ENCODE measurements around the gene ANO4. TPM values are rescaled to one million over a fixed set of nuclear protein-coding genes. Genes with fewer than 3 reads are reported as not detected.
"Not testable (repeated sequence)": the region's sequence is repeated elsewhere in the genome, so short reads cannot be mapped to it uniquely, and the experiment has no call there.

ANO4 gene
- total RNA-seq, 1 donor from 2014 or later: not detected

- intact Hi-C loops (cut with micrococcal nuclease): no loop called here
Observed at GRCh38 chr12:101038289-101038871, 243.8 kb downstream of the ANO4 start.

DNA sequence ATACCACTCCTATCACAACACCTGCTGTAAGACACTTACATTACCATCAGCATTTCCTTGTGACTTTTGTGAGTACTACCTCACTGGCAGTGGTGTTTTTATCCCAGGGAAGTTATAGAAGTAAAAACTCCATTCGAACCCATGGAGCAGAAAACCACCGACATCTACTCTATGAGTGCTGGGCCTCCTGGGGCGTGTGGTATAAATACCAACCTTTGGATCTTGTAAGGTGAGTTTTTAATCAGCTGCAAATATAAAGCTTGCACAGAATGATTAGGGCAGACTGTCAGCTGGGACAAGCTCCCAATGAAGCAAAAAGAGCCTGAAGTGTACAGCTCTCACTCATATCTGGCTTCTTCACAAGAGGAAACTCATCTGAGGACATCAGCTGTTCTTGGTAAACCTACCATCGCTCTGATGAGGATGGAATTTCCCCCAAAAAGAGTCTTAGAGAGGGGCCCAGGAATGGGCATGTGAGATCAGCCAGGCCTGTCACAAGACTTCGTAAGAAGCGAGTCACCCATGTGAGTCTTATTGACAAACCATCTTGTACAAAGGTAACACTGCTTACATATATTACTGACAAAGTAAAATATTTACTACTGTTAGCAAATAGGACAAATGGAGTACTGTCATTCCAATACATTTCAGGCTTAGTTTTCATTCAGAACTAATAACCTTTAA is 245.4 kb downstream of the ANO4 start:
- intact Hi-C loops (cut with micrococcal nuclease): no loop called here

DNA sequence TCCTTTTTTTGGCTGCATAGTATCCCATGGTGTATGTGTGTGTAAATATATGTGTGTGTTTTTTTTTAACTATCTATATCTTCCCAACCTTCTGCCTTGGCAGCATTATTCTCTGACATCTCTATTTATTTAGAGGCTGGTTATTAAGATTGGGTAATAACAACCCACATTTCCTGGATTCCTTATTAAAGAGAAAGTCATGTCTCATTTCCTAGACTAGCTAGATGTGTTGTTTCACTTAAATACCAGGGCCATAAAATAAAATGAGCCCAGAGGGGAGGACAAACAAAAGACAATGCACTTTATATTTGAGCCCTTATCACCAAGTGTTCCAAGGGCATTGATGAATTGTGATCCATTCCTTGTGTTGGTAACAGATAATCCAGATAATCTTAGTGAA is 246.4 kb downstream of the ANO4 start:
- intact Hi-C loops (cut with micrococcal nuclease): no loop called here

GRCh38 chr12:101042211-101042610 is 247.6 kb downstream of the ANO4 start:
- intact Hi-C loops (cut with micrococcal nuclease): no loop called here

DNA sequence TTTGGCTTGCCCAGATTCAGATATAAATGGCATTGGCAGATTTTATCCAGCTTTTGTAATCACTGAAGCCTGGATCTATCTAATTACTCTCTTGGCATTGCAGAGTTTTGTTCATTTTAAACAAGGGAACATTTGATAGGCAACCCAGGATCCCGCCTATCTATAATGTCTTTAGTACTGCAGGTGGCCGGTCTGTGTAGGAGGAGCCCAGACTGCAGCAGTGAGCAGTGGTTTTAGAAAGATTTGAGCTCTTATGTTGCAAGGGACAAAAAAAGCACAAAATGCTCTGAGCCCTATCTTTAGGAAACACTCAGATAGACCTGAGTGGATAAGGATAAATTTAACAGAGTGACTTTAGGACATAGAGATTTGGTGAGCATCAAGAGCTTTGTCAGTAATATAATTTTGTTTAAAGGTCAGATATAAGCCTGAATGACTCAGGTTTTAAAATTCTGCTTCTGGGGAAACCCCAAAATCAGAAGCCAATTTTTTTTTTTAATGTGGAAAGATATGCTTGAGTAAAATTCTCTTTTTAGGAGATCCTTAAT is 250.0 kb downstream of the ANO4 start:
- intact Hi-C loops (cut with micrococcal nuclease): no loop called here

DNA sequence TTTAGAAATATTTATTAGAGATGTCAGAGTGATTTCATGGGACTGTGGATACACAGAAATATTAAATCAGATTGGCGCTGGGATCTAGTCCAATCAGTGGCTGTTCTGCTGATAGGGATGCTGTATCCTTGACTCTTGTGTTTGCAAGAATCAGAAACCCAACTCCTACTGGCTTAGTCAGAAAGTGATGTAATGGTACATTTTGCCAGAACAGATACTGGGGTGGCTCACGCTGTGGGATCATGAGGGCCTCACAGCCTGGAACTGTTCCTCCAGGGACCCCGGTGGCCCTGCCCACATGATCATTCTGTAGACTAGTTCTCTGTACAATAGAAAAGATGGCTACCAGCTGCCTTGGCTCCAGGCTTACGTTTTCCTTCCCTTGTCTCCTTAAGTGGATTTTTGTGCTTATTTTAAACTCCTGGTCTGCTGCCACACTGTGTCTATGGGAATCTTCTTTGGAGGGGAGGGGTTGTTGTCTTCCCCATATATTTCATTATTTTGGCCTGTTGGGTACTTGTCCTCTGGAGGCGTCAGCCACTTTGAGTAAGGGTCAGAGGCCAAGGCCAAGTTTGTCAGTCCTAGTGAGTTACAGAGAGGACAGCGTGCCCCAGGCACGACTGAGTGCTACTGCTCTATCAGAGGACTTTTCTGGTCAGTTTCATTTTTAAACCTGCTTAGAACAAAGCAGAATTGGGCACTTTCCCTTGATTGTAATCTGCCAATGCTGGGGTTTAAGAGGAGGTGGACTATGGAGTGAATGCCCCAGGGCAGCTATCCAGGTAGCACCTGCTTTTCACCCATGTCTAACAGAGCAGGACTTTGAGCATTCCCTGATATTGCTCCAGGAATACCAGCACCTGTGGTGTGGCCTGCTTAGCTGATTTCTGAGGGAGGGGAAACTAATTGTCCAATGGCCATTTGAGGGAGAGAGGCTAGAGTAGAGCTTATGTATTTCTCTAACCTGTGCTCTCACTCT is 251.2 kb downstream of the ANO4 start:
- intact Hi-C loops (cut with micrococcal nuclease): no loop called here

- intact Hi-C loops (cut with micrococcal nuclease): no loop called here
Observed at GRCh38 chr12:101047652-101048051, 253.1 kb downstream of the ANO4 start.

DNA sequence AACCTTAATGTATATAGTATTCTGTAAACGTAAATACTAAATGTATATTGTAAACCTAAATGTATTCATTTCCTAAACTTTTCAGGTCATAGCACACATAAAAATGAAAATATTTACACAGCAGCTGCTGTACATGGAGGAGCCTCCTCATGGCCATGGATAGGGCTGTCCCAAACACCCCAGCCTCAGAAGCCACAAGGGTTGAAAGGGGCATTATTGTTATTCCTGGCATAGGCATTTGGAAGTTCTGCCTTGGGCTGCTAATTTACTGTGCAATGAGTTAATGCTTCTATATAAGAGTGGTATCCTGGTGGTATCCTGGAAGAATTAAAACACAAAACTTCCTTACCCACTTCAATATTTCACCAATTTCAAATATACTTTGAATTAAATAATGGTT is 256.1 kb downstream of the ANO4 start:
- intact Hi-C loops (cut with micrococcal nuclease): no loop called here

GRCh38 chr12:101051151-101051550 is 256.6 kb downstream of the ANO4 start:
- intact Hi-C loops (cut with micrococcal nuclease): no loop called here

- intact Hi-C loops (cut with micrococcal nuclease): no loop called here
Observed at GRCh38 chr12:101051901-101052550, 257.4 kb downstream of the ANO4 start.

GRCh38 chr12:101053203-101053602 is 258.6 kb downstream of the ANO4 start:
- intact Hi-C loops (cut with micrococcal nuclease): no loop called here

GRCh38 chr12:101055940-101056339 is 261.4 kb downstream of the ANO4 start:
- intact Hi-C loops (cut with micrococcal nuclease): no loop called here

- intact Hi-C loops (cut with micrococcal nuclease): not testable (repeated sequence)
Observed at GRCh38 chr12:101062508-101062907, 267.9 kb downstream of the ANO4 start.

GRCh38 chr12:101064721-101065120 is 270.1 kb downstream of the ANO4 start:
- intact Hi-C loops (cut with micrococcal nuclease): no loop called here

GRCh38 chr12:101066489-101066888 is 271.9 kb downstream of the ANO4 start:
- intact Hi-C loops (cut with micrococcal nuclease): no loop called here

DNA sequence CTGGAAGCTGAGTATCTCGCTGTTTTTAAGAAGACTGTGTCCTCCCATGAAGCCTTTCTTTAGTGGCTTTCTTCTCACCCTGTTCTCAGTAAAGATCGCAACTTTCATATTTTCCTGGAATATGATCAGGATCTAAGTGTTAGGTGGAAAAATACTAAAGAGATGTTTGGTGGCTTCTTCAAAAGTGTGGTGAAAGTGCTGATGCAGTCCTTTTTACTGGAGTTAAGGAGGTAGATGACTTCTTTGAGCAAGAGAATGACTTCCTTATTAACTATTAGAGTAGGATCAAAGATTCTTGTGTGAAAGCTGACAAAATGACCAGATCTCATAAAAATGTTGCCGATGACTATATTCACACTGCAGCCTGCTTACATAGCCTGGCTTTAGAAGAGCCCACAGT is 273.8 kb downstream of the ANO4 start:
- intact Hi-C loops (cut with micrococcal nuclease): no loop called here

GRCh38 chr12:101068836-101069235 is 274.3 kb downstream of the ANO4 start:
- intact Hi-C loops (cut with micrococcal nuclease): no loop called here

DNA sequence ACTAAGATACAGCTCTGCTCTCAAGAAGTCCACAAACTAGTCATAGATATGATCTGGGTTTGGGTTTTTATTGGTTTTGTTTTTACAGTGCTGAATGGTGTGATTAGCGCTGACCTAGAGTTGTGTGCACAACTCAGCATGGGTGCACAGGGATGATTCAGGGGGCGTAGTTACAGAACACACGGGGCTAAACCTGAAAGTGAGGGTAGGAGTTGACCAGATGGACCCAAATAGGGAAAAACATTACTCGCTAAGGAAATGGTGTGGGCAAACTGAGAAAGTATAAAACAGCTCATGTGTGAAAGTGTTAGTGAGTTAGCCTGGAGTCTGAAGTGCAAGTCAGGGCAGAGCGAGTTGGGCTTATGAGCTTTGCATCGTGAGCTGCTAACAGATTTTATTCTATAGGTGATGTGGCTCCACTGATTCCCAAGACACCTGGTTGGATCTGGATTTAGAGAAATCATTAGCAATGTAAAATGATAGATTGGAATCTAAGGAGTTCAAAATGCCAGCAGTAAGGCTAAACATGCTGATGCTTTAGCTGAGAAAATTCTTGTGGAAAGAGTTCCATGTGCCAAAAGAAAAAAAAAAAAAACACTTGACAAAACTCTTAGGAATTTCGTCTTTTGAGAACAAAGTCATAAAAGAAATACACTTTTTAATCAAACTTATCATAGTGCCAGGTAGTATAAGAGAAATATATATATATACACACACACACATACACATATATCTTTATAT is 280.5 kb downstream of the ANO4 start:
- intact Hi-C loops (cut with micrococcal nuclease): no loop called here

- intact Hi-C loops (cut with micrococcal nuclease): no loop called here
Observed at GRCh38 chr12:101076921-101077320, 282.3 kb downstream of the ANO4 start.

DNA sequence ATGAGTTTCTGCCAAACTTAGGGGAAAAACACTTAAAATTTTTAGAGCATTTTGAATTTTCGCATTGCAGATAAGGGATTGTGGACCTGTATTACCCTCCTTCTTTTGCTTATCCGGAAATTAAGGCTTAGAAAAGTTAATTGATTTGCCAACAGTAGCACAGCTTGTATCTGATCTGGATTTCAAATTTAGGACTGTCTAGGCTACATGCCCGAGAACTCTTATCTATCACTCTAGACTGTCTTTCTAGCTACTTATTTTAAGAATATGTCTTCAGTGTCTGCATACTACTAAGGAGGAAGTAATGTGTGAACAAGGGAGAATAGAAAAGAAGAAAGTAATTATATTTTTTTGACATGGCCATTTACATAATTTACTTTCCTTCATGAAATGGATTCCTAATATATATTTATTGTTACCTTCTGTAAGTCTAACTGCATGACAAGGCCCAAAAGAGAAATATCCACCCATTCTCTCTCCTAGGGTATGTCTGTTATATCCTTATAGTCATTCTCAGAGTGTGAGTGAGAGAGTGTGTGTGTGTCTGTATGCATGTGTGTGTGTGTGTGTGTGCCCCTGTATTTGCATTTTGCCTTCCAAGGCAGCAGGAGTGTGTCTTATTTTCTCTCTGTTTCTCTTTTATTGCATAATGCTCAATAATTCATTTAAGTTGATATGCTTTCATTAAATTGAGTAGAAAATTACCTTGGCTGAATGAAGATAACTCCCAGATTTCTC is 283.4 kb downstream of the ANO4 start:
- intact Hi-C loops (cut with micrococcal nuclease): no loop called here
